GM12878 (cell line): ENCODE results near the gene COX4I2. TPM values are rescaled to one million over a fixed set of nuclear protein-coding genes. Genes with fewer than 3 reads are reported as not detected.
A peak's percentile ranks its signal among the peaks of the same experiment; 100 is the strongest.

Source experiments
- ATAC-seq: fragments of 200-7000 bp; cut with Tn5 transposase; 3 replicates; pipeline ENCODE4 v1.9.1; 2020; ENCODE audit warnings: mild to moderate bottlenecking, moderate library complexity
- BruUV-seq: library from RNA; stranded (reverse); fragments of 400-500 nt; replicated peaks from 2 replicates; lab custom pipeline; 2021; lab: Mats Ljungman, UMichigan
- CTCF ChIA-PET: fragments of 300-600 bp; sonication (Branson Sonifier 250); formaldehyde crosslinking; extraction: SDS; loops from one replicate; lab custom pipeline; 2021; ENCODE audit warnings: inconsistent platforms; lab: Yijun Ruan, JAX
- POLR2A ChIA-PET: fragments of 350-600 bp; formaldehyde crosslinking; extraction: SDS; loops from one replicate; lab custom pipeline; 2021; ENCODE audit warnings: inconsistent platforms; lab: Charles Lee
- RAD21 ChIA-PET: fragments of 300-600 bp; sonication (Branson Sonifier 250); formaldehyde crosslinking; loops from one replicate; lab custom pipeline; 2023; ENCODE audit warnings: antibody characterized with exemption; ENCODE audit not compliant: unreplicated experiment; lab: Charles Lee
- SMC1A ChIA-PET: fragments of 300-600 bp; sonication (Branson Sonifier 250); formaldehyde crosslinking; loops from one replicate; lab custom pipeline; 2023; ENCODE audit not compliant: unreplicated experiment, uncharacterized antibody; lab: Charles Lee
- DNase-seq: peaks from one replicate; pipeline ENCODE4 v3.0.0-alpha.2; 2011; ENCODE audit warnings: low read depth, low spot score
- FAIRE-seq: peaks from 3 replicates; lab custom pipeline; 2011; peaks lifted over from hg19 to GRCh38; lab: Jason Lieb, UNC
- H2AFZ ChIP-seq: 2 replicates; pipeline ENCODE4 v1.6.0; 2011; ENCODE audit warnings: low read depth, low read length, control low read depth; ENCODE audit not compliant: control insufficient read depth
- H3K27ac ChIP-seq: 2 replicates; pipeline ENCODE4 v1.5.1; 2011; ENCODE audit warnings: control low read depth; ENCODE audit not compliant: control insufficient read depth, insufficient read depth
- H3K27me3 ChIP-seq, 2 experiments: replicated peaks in 1 of 2; 2 replicates each; pipeline versions ENCODE4 v1.6.0 to v1.6.1; 2011; ENCODE audit warnings: low read length in 1 of 2; ENCODE audit not compliant: control insufficient read depth in 2 of 2, insufficient read depth in 2 of 2
- H3K36me3 ChIP-seq, 2 experiments: 2 replicates each; pipeline ENCODE4 v1.5.1; 2011; ENCODE audit warnings: low read length in 1 of 2; ENCODE audit not compliant: control insufficient read depth in 2 of 2, insufficient read depth in 2 of 2
- H3K4me1 ChIP-seq: 2 replicates; pipeline ENCODE4 v1.6.1; 2011; ENCODE audit warnings: mild to moderate bottlenecking, low read length, moderate library complexity, mixed read lengths; ENCODE audit not compliant: control insufficient read depth, insufficient read depth
- H3K4me2 ChIP-seq: 2 replicates; pipeline ENCODE4 v1.6.0; 2011; ENCODE audit warnings: control low read depth; ENCODE audit not compliant: control insufficient read depth, insufficient read depth
- H3K4me3 ChIP-seq: fragments of 200-600 bp; sonication (generic); 2 replicates; pipeline ENCODE4 v1.5.1; 2016
- H3K79me2 ChIP-seq: 2 replicates; pipeline ENCODE4 v1.6.0; 2011; ENCODE audit warnings: low read length; ENCODE audit not compliant: control insufficient read depth, insufficient read depth
- H3K9ac ChIP-seq: 2 replicates; pipeline ENCODE4 v1.8.0; 2011; ENCODE audit warnings: low read length, control low read depth, mixed read lengths; ENCODE audit not compliant: control insufficient read depth, insufficient read depth
- H3K9me3 ChIP-seq: replicated peaks from 3 replicates; pipeline ENCODE4 v1.5.1; 2011; ENCODE audit warnings: mild to moderate bottlenecking, low read length; ENCODE audit not compliant: control insufficient read depth, insufficient read depth
- H4K20me1 ChIP-seq: 2 replicates; pipeline ENCODE4 v1.6.0; 2011; ENCODE audit not compliant: control insufficient read depth, insufficient read depth
- ASH2L ChIP-seq: fragments of 300-600, 200-600 bp; sonication (generic); IDR thresholded peaks from 2 replicates; pipeline ENCODE4 v1.6.1; 2017; ENCODE audit warnings: low read depth, mild to moderate bottlenecking, borderline replicate concordance
- BHLHE40 ChIP-seq, 2 experiments: fragments of 450-650 bp in 1 of 2; IDR thresholded peaks; 2 replicates each; pipeline ENCODE4 v1.6.1; 2011 to 2017; ENCODE audit warnings: low read depth in 2 of 2, borderline replicate concordance in 1 of 2, improper control_type of control experiment in 1 of 2, low read length in 1 of 2, mild to moderate bottlenecking in 1 of 2
- KAT2A ChIP-seq: conservative IDR thresholded peaks from 2 replicates; pipeline ENCODE4 v1.6.1; 2011; ENCODE audit warnings: low read depth, low read length; ENCODE audit not compliant: control insufficient read depth
- KLF5 ChIP-seq: fragments of 450-650 bp; IDR thresholded peaks from 2 replicates; pipeline ENCODE4 v1.6.1; 2014; ENCODE audit warnings: mild to moderate bottlenecking; ENCODE audit not compliant: partially characterized antibody
- PAX8 ChIP-seq: fragments of 450-650 bp; IDR thresholded peaks from 2 replicates; pipeline ENCODE4 v1.6.1; 2017; ENCODE audit warnings: mild to moderate bottlenecking, moderate library complexity
- PML ChIP-seq: IDR thresholded peaks from 2 replicates; pipeline ENCODE4 v1.6.1; 2012; ENCODE audit warnings: low read length, inconsistent platforms
- POLR2AphosphoS2 ChIP-seq: IDR thresholded peaks from 2 replicates; pipeline ENCODE4 v1.6.1; 2011; ENCODE audit warnings: low read depth, mild to moderate bottlenecking, low read length, improper control_type of control experiment, moderate library complexity
- RUNX3 ChIP-seq: IDR thresholded peaks from 2 replicates; pipeline ENCODE4 v1.6.1; 2012; ENCODE audit warnings: low read length, inconsistent platforms
- SKIL ChIP-seq: fragments of 450-650 bp; IDR thresholded peaks from 2 replicates; pipeline ENCODE4 v1.6.1; 2017; ENCODE audit warnings: mild to moderate bottlenecking, low read depth, inconsistent platforms; ENCODE audit not compliant: poor library complexity, severe bottlenecking
- STAT1 ChIP-seq: fragments of 450-650 bp; conservative IDR thresholded peaks from 2 replicates; pipeline ENCODE4 v1.6.1; 2014; ENCODE audit warnings: antibody characterized with exemption, mild to moderate bottlenecking
- TCF12 ChIP-seq: IDR thresholded peaks from 2 replicates; pipeline ENCODE4 v1.6.1; 2011; ENCODE audit warnings: low read depth, mild to moderate bottlenecking, low read length
- WRNIP1 ChIP-seq: IDR thresholded peaks from 2 replicates; pipeline ENCODE4 v1.6.1; 2011; ENCODE audit warnings: low read depth, low read length, improper control_type of control experiment, borderline replicate concordance
- ZNF217 ChIP-seq: fragments of 450-650 bp; IDR thresholded peaks from 2 replicates; pipeline ENCODE4 v1.6.1; 2017; ENCODE audit warnings: antibody characterized with exemption, mild to moderate bottlenecking
- WGBS: methylation state at CpG from one replicate; pipeline ENCODE4 v1.1.6; 2016; ENCODE audit warnings: low lambda C conversion rate; ENCODE audit not compliant: insufficient replicate concordance, insufficient coverage; ENCODE audit errors: missing lambda C conversion rate; 5-methylcytosine and 5-hydroxymethylcytosine counted together
- in situ Hi-C: fragments of 300-500 bp; cut with MboI; formaldehyde crosslinking; loops from 9 replicates; pipeline ENCODE4 v1.14.3; 2018; ENCODE audit warnings: mixed read lengths
- intact Hi-C: fragments of 100-400 bp; cut with micrococcal nuclease; formaldehyde crosslinking; loops from one replicate; pipeline ENCODE4 v1.14.2; 2022; ENCODE audit not compliant: unreplicated experiment
- polyA plus RNA-seq, 11 experiments: library from polyadenylated mRNA; depleted of rRNA in 4 of 11; unstranded in 6 of 11; stranded (reverse) in 5 of 11; fragments of >200 nt; fragmentation: Nextera tagmentation in 4 of 11; fragmentation: Illumina TruSeq in 1 of 11; extraction: Ambion mirVana in 4 of 11; extraction: Trizol in 1 of 11; gene quantifications; 1 replicate in 1 of 11; 2 replicates in 10 of 11; pipeline versions ENCODE4 v1.2.1 to v1.2.3, GENCODE V29; 2011 to 2016; ENCODE audit warnings: inconsistent platforms in 2 of 11, missing spikeins in 2 of 11, low read depth in 1 of 11
- total RNA-seq, 4 experiments: library from RNA; depleted of rRNA in 3 of 4; stranded (reverse); fragments of >200 nt in 3 of 4; fragmentation: Illumina TruSeq in 1 of 4; extraction: Trizol in 1 of 4; gene quantifications; 2 replicates each; pipeline versions ENCODE4 v1.2.1 to v1.2.3, GENCODE V29; 2013 to 2021
- TF ChIP-seq, protein P1 (sequence below): fragments of 450-650 bp; formaldehyde crosslinking; IDR thresholded peaks from 2 replicates; pipeline ENCODE4 v1.5.0; 2022; ENCODE audit warnings: mild to moderate bottlenecking, missing genetic modification characterization
- TF ChIP-seq, protein P2 (sequence below): fragments of 150-350 bp; IDR thresholded peaks from 2 replicates; pipeline ENCODE4 v1.6.1; 2014; ENCODE audit warnings: mild to moderate bottlenecking, low read depth, low read length

COX4I2 gene
- total and polyA plus RNA-seq, 10 of the 15 experiments (the other 5 are each of a cell fraction or from before 2014, with no cell fraction given) = not detected

DNA sequence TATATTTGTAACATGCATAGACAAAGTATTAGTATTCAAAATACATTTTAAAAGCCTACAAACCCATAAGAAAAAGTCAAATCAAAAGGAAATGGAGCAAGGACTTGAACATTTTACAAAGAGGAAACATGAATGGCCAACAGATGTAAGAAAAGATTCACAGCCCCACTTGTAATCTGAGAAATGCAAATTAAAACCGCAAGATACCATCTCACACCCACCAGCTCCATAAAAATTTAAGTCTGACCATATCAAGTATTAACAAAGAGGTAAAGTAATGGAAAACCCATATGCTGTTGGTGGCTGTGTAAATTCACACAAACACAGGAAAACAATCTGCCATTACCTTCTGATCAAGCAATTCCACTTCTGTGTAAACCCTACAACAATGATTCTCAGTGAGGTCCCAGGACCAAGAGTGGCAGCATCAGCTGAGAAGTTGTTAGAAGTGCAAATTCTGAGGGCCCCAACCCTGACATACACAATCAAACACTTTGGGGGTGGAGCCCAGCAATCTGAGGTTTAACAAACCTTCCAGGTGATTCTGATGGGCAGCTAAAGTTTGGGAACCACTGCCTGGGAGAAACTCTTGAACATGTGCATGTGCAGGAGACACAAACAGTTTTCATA, 54.0 kb downstream of the COX4I2 start (continued):
- TF ChIP-seq KLF5 = no peak
- no peak for TF ChIP-seq ASH2L
- peak; percentile 84 for TF ChIP-seq RUNX3
- no peak for TF ChIP-seq PML
- TF ChIP-seq, protein P1, sequence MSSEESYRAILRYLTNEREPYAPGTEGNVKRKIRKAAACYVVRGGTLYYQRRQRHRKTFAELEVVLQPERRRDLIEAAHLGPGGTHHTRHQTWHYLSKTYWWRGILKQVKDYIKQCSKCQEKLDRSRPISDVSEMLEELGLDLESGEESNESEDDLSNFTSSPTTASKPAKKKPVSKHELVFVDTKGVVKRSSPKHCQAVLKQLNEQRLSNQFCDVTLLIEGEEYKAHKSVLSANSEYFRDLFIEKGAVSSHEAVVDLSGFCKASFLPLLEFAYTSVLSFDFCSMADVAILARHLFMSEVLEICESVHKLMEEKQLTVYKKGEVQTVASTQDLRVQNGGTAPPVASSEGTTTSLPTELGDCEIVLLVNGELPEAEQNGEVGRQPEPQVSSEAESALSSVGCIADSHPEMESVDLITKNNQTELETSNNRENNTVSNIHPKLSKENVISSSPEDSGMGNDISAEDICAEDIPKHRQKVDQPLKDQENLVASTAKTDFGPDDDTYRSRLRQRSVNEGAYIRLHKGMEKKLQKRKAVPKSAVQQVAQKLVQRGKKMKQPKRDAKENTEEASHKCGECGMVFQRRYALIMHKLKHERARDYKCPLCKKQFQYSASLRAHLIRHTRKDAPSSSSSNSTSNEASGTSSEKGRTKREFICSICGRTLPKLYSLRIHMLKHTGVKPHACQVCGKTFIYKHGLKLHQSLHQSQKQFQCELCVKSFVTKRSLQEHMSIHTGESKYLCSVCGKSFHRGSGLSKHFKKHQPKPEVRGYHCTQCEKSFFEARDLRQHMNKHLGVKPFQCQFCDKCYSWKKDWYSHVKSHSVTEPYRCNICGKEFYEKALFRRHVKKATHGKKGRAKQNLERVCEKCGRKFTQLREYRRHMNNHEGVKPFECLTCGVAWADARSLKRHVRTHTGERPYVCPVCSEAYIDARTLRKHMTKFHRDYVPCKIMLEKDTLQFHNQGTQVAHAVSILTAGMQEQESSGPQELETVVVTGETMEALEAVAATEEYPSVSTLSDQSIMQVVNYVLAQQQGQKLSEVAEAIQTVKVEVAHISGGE (CRISPR knock-in tag) = no peak
- TF ChIP-seq BHLHE40 (IDR thresholded peaks at IDR 0.05; ENCODE audit: borderline replicate concordance in 1 of 2, low read depth in 2 of 2, low read length in 1 of 2) = no peak
- no peak for TF ChIP-seq KAT2A

DNA sequence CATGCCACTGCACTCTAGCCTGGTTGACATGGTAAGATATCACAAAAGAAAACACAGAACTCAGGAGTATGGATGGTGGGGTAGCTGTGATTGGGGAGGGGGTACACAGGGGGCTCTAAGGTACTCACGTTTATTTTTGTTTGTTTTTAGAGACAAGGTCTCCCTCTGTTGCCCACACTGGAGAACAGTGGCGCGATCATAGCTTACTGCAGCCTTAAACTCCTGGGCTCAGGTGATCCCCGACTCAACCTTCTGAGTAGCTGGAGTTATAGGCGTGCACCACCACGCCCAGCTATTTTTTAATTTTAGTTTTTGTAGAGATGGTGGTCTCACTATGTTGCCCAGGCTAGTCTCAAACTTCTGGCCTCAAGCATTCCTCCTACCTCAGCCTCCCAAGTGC, 55.7 kb downstream of the COX4I2 start:
- intact Hi-C loops = no loop called here
- in situ Hi-C loops = no loop called here
- POLR2A ChIA-PET = interaction anchor here (0.6 to 1.3 kb wide), 4 partner anchors 8 to 82 kb away, joined by 3 to 6 read pairs (median 4); no protein-coding TSS in a partner anchor
- CTCF ChIA-PET = interaction anchor here (0.6 to 25.1 kb wide), 8 partner anchors 8 to 1119 kb away, joined by 3 to 254 read pairs (median 4); partner anchors contain the start of gene BCL2L1
- peaks cover 16% of the 10 kb centered on the region for H3K4me1 ChIP-seq
- RAD21 ChIA-PET = interaction anchor here (0.8 to 1.8 kb wide), 7 partner anchors 8 to 57 kb away, joined by 3 to 7 read pairs (median 5); no protein-coding TSS in a partner anchor
- no peak overlapping the region for H3K27ac ChIP-seq
- no peak overlapping the region for H3K4me3 ChIP-seq
- no peak for DNase-seq
- H2AFZ ChIP-seq = no peak overlapping the region
- H3K79me2 ChIP-seq = peaks cover 28% of the 10 kb centered on the region
- SMC1A ChIA-PET = interaction anchor here (0.8 to 4.3 kb wide), 8 partner anchors 7 to 32 kb away, joined by 3 to 32 read pairs (median 7); no protein-coding TSS in a partner anchor
- WGBS = 62% methylated on average over 6 of the region's 6 CpGs
- no peaks in the 10 kb centered on the region for H3K9me3 ChIP-seq
- BruUV-seq = no TSS peak
- no peak for ATAC-seq
- no peak overlapping the region for H3K4me2 ChIP-seq
- FAIRE-seq = no peak
- peaks cover 6 to 29% of the 10 kb centered on the region in 2 experiments for H3K36me3 ChIP-seq
- H3K9ac ChIP-seq = no peak overlapping the region
- H3K27me3 ChIP-seq = no peaks in the 10 kb centered on the region
- H4K20me1 ChIP-seq = 0 out of 2 replicates have a peak, but pooled peaks cover 2% of the 10 kb centered on the region
- TF ChIP-seq ZNF217 = no peak
- no peak for TF ChIP-seq WRNIP1
- no peak for TF ChIP-seq TCF12
- no peak for TF ChIP-seq PAX8
- TF ChIP-seq, protein P2, sequence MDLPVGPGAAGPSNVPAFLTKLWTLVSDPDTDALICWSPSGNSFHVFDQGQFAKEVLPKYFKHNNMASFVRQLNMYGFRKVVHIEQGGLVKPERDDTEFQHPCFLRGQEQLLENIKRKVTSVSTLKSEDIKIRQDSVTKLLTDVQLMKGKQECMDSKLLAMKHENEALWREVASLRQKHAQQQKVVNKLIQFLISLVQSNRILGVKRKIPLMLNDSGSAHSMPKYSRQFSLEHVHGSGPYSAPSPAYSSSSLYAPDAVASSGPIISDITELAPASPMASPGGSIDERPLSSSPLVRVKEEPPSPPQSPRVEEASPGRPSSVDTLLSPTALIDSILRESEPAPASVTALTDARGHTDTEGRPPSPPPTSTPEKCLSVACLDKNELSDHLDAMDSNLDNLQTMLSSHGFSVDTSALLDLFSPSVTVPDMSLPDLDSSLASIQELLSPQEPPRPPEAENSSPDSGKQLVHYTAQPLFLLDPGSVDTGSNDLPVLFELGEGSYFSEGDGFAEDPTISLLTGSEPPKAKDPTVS = no peak
- no peak for TF ChIP-seq STAT1
- no peak for TF ChIP-seq POLR2AphosphoS2
- TF ChIP-seq SKIL = no peak
